DMS53 treated with DMSO at 0.1 percent for 48 hours (cell line): ENCODE results near the gene JARID2.

Experiments used
- DNase-seq: peaks from one replicate; lab custom pipeline; 2025; ENCODE audit not compliant: unreplicated experiment; lab: John Stamatoyannopoulos, UW

Gene JARID2

GRCh38 chr6:15513801-15514711 is 268.2 kb downstream of the JARID2 start:
- DNase-seq, result no peak

- DNase-seq, result no peak
Measured at GRCh38 chr6:15515226-15515625, 269.4 kb downstream of the JARID2 start.

- no peak for DNase-seq
Measured at GRCh38 chr6:15515660-15516375, 269.9 kb downstream of the JARID2 start.

- no peak for DNase-seq
Measured at GRCh38 chr6:15516378-15516777, 270.5 kb downstream of the JARID2 start.

GRCh38 chr6:15516923-15517560 is 271.2 kb downstream of the JARID2 start:
- DNase-seq, result no peak

- no peak for DNase-seq
Measured at GRCh38 chr6:15517600-15517999, 271.7 kb downstream of the JARID2 start.

- no peak for DNase-seq
Measured at GRCh38 chr6:15518057-15518456, 272.2 kb downstream of the JARID2 start.

- DNase-seq, result no peak
Measured at GRCh38 chr6:15518878-15519277, 273.0 kb downstream of the JARID2 start.

GRCh38 chr6:15519681-15520080 is 273.8 kb downstream of the JARID2 start:
- no peak for DNase-seq

- DNase-seq, result no peak
Measured at GRCh38 chr6:15520626-15521203, 274.8 kb downstream of the JARID2 start.

GRCh38 chr6:15521582-15521981 is 275.7 kb downstream of the JARID2 start:
- DNase-seq, result no peak

GRCh38 chr6:15522026-15522425 is 276.2 kb downstream of the JARID2 start:
- DNase-seq, result no peak

GRCh38 chr6:15522427-15522826 is 276.6 kb downstream of the JARID2 start:
- DNase-seq, result no peak

GRCh38 chr6:15522856-15523529 is 277.1 kb downstream of the JARID2 start:
- DNase-seq, result no peak

- DNase-seq, result no peak
Measured at GRCh38 chr6:15523679-15524630, 278.1 kb downstream of the JARID2 start.

- DNase-seq, result no peak
Measured at GRCh38 chr6:15524861-15525401, 279.1 kb downstream of the JARID2 start.

GRCh38 chr6:15526212-15526701 is 280.4 kb downstream of the JARID2 start:
- no peak for DNase-seq

- no peak for DNase-seq
Measured at GRCh38 chr6:15527838-15528617, 282.2 kb downstream of the JARID2 start.
